Measurements from ENCODE around the gene SPHKAP.

GRCh38 chr2:228067309-228067708, 114.2 kb downstream of the SPHKAP start:
- no peak for TF ChIP-seq CTCF (conservative IDR thresholded peaks at IDR 0.05; ENCODE audit: low read length)
- TF ChIP-seq EZH2phosphoT487 (IDR thresholded peaks at IDR 0.05; ENCODE audit: borderline replicate concordance): no peak

All from Loucy (cell line).